OCI-LY1 (cell line): ENCODE measurements around the gene SERPINA6.

ENCODE experiments used
- H2AFZ ChIP-seq: fragments of 200-600 bp; sonication (generic), shearing (Covaris generic); 2 replicates; pipeline ENCODE4 v1.6.0; 2014; ENCODE audit warnings: antibody characterized with exemption, mild to moderate bottlenecking, low read length
- H3F3A ChIP-seq: fragments of 200-600 bp; sonication (generic), shearing (Covaris generic); 2 replicates; pipeline ENCODE4 v1.6.0; 2014; ENCODE audit warnings: mild to moderate bottlenecking, antibody characterized with exemption, low read length, moderate library complexity; ENCODE audit not compliant: insufficient read depth
- H3K27ac ChIP-seq: fragments of 200-600 bp; sonication (generic); 2 replicates; pipeline ENCODE4 v1.5.1; 2014; ENCODE audit warnings: low read length, mixed run types, mild to moderate bottlenecking, low read depth; ENCODE audit not compliant: poor library complexity, severe bottlenecking
- H3K27me3 ChIP-seq: fragments of 200-600 bp; sonication (generic); 2 replicates; pipeline ENCODE4 v1.6.0; 2014; ENCODE audit warnings: antibody characterized with exemption, mild to moderate bottlenecking, low read length, moderate library complexity; ENCODE audit not compliant: insufficient read depth
- H3K36me3 ChIP-seq: fragments of 200-600 bp; sonication (generic); 2 replicates; pipeline ENCODE4 v1.6.1; 2014; ENCODE audit warnings: mild to moderate bottlenecking, antibody characterized with exemption, low read length, moderate library complexity, mixed read lengths; ENCODE audit not compliant: insufficient read depth
- H3K4me1 ChIP-seq: fragments of 200-600 bp; sonication (generic); 2 replicates; pipeline ENCODE4 v1.5.1; 2014; ENCODE audit warnings: mild to moderate bottlenecking, low read length, moderate library complexity; ENCODE audit not compliant: insufficient read depth, severe bottlenecking
- H3K4me2 ChIP-seq: fragments of 200-600 bp; sonication (generic), shearing (Covaris generic); 2 replicates; pipeline ENCODE4 v1.6.1; 2014; ENCODE audit warnings: low read length
- H3K4me3 ChIP-seq: fragments of 200-600 bp; sonication (generic); 2 replicates; pipeline ENCODE4 v1.5.1; 2014; ENCODE audit warnings: low read length, low read depth, mild to moderate bottlenecking, mixed read lengths; ENCODE audit not compliant: poor library complexity, severe bottlenecking
- H3K79me2 ChIP-seq: fragments of 200-600 bp; shearing (Covaris generic); 2 replicates; pipeline ENCODE4 v1.6.1; 2016; ENCODE audit warnings: mixed run types, low read length, mixed read lengths; ENCODE audit not compliant: insufficient read depth
- H3K9ac ChIP-seq: fragments of 200-600 bp; sonication (generic), shearing (Covaris generic); 2 replicates; pipeline ENCODE4 v1.6.1; 2014; ENCODE audit warnings: mild to moderate bottlenecking, low read length, mixed read lengths
- H3K9me2 ChIP-seq: fragments of 200-600 bp; sonication (generic), shearing (Covaris generic); 2 replicates; pipeline ENCODE4 v1.6.1; 2014; ENCODE audit warnings: low read depth, mild to moderate bottlenecking, low read length, mixed read lengths
- H3K9me3 ChIP-seq: fragments of 200-600 bp; shearing (Covaris generic); 2 replicates; pipeline ENCODE4 v1.6.1; 2014; ENCODE audit warnings: low read length, mixed read lengths
- H4K20me1 ChIP-seq: fragments of 200-600 bp; sonication (generic), shearing (Covaris generic); 2 replicates; pipeline ENCODE4 v1.6.0; 2016; ENCODE audit warnings: mild to moderate bottlenecking, low read length; ENCODE audit not compliant: insufficient read depth
- CTCF ChIP-seq: fragments of 200-600 bp; sonication (generic), shearing (Covaris generic); IDR thresholded peaks from 2 replicates; pipeline ENCODE4 v1.5.1; 2017; ENCODE audit warnings: mild to moderate bottlenecking, antibody characterized with exemption, low read length, moderate library complexity, mixed read lengths
- EZH2 ChIP-seq: fragments of 200-600 bp; sonication (generic), shearing (Covaris generic); IDR thresholded peaks from 2 replicates; pipeline ENCODE4 v1.8.0; 2017; ENCODE audit warnings: borderline replicate concordance, mixed run types, mild to moderate bottlenecking, antibody characterized with exemption, low read length, moderate library complexity, mixed read lengths

Gene SERPINA6

GRCh38 chr14:94366146-94366915 lies 43.2 kb upstream of the SERPINA6 start, which contains the start of gene SERPINA2:
TSS of gene SERPINA2 (minus strand) at chr14:94366698.
- Histone ChIP-seq H3F3A (no peaks in the 10 kb centered on the region), H4K20me1 (no peaks in the 10 kb centered on the region), H3K9me2 (no peaks in the 10 kb centered on the region), H3K9me3 (no peaks in the 10 kb centered on the region), H2AFZ (no peak within 1 kb of the TSS), H3K79me2 (no peaks in the 10 kb centered on the region), H3K4me3 (no peak within 1 kb of the TSS), H3K4me2 (no peak within 1 kb of the TSS), H3K27ac (no peak within 1 kb of the TSS), H3K36me3 (no peaks in the 10 kb centered on the region), H3K9ac (no peak within 1 kb of the TSS), H3K27me3 (no peaks in the 10 kb centered on the region), H3K4me1 (no peaks in the 10 kb centered on the region)
- TF ChIP-seq CTCF (no peak), EZH2 (no peak)

GRCh38 chr14:94365624-94366023 lies 42.5 kb upstream of the SERPINA6 start:
- Histone ChIP-seq H3K4me2 (no peak overlapping the region), H3K4me1 (no peaks in the 10 kb centered on the region), H3K79me2 (no peaks in the 10 kb centered on the region), H3K9me2 (no peaks in the 10 kb centered on the region), H3F3A (no peaks in the 10 kb centered on the region), H3K27ac (no peak overlapping the region), H3K4me3 (no peak overlapping the region), H3K9me3 (no peaks in the 10 kb centered on the region), H4K20me1 (no peaks in the 10 kb centered on the region), H3K36me3 (no peaks in the 10 kb centered on the region), H2AFZ (no peak overlapping the region), H3K9ac (no peak overlapping the region), H3K27me3 (no peaks in the 10 kb centered on the region)
- TF ChIP-seq EZH2 (no peak), CTCF (no peak)

- no peaks in the 10 kb centered on the region for H3K27me3 ChIP-seq
- TF ChIP-seq CTCF: no peak
- TF ChIP-seq EZH2: no peak
- no peaks in the 10 kb centered on the region for H3K9me2 ChIP-seq
- no peak overlapping the region for H3K4me3 ChIP-seq
- no peak overlapping the region for H3K9ac ChIP-seq
- H4K20me1 ChIP-seq: no peaks in the 10 kb centered on the region
- H2AFZ ChIP-seq: no peak overlapping the region
- H3K36me3 ChIP-seq: no peaks in the 10 kb centered on the region
- no peak overlapping the region for H3K4me2 ChIP-seq
- no peaks in the 10 kb centered on the region for H3K79me2 ChIP-seq
- H3F3A ChIP-seq: no peaks in the 10 kb centered on the region
- H3K27ac ChIP-seq: no peak overlapping the region
- H3K4me1 ChIP-seq: no peaks in the 10 kb centered on the region
- no peaks in the 10 kb centered on the region for H3K9me3 ChIP-seq
Observed at GRCh38 chr14:94364964-94365363, 41.8 kb upstream of the SERPINA6 start.
